ENCODE measurements around the gene TNS3.

GRCh38 chr7:47512481-47513176, 69.3 kb downstream of the TNS3 start:
- no peak for TF ChIP-seq CTCF (IDR thresholded peaks at IDR 0.05; ENCODE audit: low read length)
- TF ChIP-seq EZH2 (optimal IDR thresholded peaks at IDR 0.05; ENCODE audit: low read depth, low read length): no peak
